Neural progenitor cell (in vitro differentiated cells): ENCODE measurements around the gene KRT12. TPM values are rescaled to one million over a fixed set of nuclear protein-coding genes. Genes with fewer than 3 reads are reported as not detected.

Experiments used
- DNase-seq: peaks from one replicate; pipeline ENCODE4 v3.0.0-alpha.2; 2016; ENCODE audit warnings: low spot score
- H2AFZ ChIP-seq: fragments of 200-600 bp; sonication (generic); replicated peaks from 2 replicates; pipeline ENCODE4 v1.6.1; 2016; ENCODE audit warnings: antibody characterized with exemption
- H3F3A ChIP-seq: fragments of 200-600 bp; sonication (generic); 2 replicates; pipeline ENCODE4 v1.6.1; 2016; ENCODE audit warnings: antibody characterized with exemption, low read depth
- H3K27ac ChIP-seq: fragments of 200-600 bp; sonication (generic); 2 replicates; pipeline ENCODE4 v1.5.1; 2016; ENCODE audit warnings: mild to moderate bottlenecking
- H3K27me3 ChIP-seq: fragments of 200-600 bp; sonication (generic); 2 replicates; pipeline ENCODE4 v1.6.1; 2016; ENCODE audit warnings: mild to moderate bottlenecking, moderate library complexity
- H3K36me3 ChIP-seq: fragments of 200-600 bp; sonication (generic); 2 replicates; pipeline ENCODE4 v1.5.1; 2016
- H3K4me1 ChIP-seq: fragments of 200-600 bp; sonication (generic); 2 replicates; pipeline ENCODE4 v1.6.1; 2016; ENCODE audit warnings: mixed run types
- H3K4me2 ChIP-seq: fragments of 200-600 bp; sonication (generic); 2 replicates; pipeline ENCODE4 v1.6.1; 2016
- H3K4me3 ChIP-seq: fragments of 200-600 bp; sonication (generic); 2 replicates; pipeline ENCODE4 v1.5.1; 2016
- H3K79me2 ChIP-seq: fragments of 200-600 bp; sonication (generic); 2 replicates; pipeline ENCODE4 v1.6.1; 2016; ENCODE audit warnings: low read depth
- H3K9ac ChIP-seq: fragments of 200-600 bp; sonication (generic); 2 replicates; pipeline ENCODE4 v1.6.1; 2016
- H3K9me3 ChIP-seq: fragments of 200-600 bp; sonication (generic); 2 replicates; pipeline ENCODE4 v1.5.1; 2016; ENCODE audit warnings: low read depth
- H4K20me1 ChIP-seq: fragments of 200-600 bp; sonication (generic); 2 replicates; pipeline ENCODE4 v1.6.1; 2016; ENCODE audit warnings: low read depth
- H3K27ac Mint-ChIP-seq: 3 replicates; pipeline ENCODE4 v1.8.0; 2021; ENCODE audit warnings: mixed read lengths
- H3K27me3 Mint-ChIP-seq: 2 replicates; pipeline ENCODE4 v1.8.0; 2022; ENCODE audit warnings: low read depth, mild to moderate bottlenecking, inconsistent platforms, moderate library complexity, mixed read lengths; ENCODE audit not compliant: insufficient read depth
- H3K36me3 Mint-ChIP-seq: 3 replicates; pipeline ENCODE4 v1.8.0; 2021; ENCODE audit warnings: mixed read lengths
- H3K4me1 Mint-ChIP-seq: 3 replicates; pipeline ENCODE4 v1.8.0; 2021; ENCODE audit warnings: mixed read lengths
- H3K4me3 Mint-ChIP-seq: 3 replicates; pipeline ENCODE4 v1.8.0; 2021; ENCODE audit warnings: mild to moderate bottlenecking, moderate library complexity, mixed read lengths
- H3K9me3 Mint-ChIP-seq: 3 replicates; pipeline ENCODE4 v1.8.0; 2020; ENCODE audit warnings: mixed read lengths
- EZH2 ChIP-seq: fragments of 200-600 bp; sonication (generic); IDR thresholded peaks from 2 replicates; pipeline ENCODE4 v1.6.1; 2017; ENCODE audit warnings: antibody characterized with exemption, mild to moderate bottlenecking, moderate library complexity
- EZH2phosphoT487 ChIP-seq: fragments of 200-600 bp; sonication (generic); IDR thresholded peaks from 2 replicates; pipeline ENCODE4 v1.6.1; 2017; ENCODE audit warnings: antibody characterized with exemption
- total RNA-seq: library from RNA; depleted of rRNA; stranded (reverse); fragments of >200 nt; gene quantifications from 2 replicates; pipeline ENCODE4 v1.2.3, GENCODE V29; 2015; ENCODE audit warnings: low replicate concordance
- TF ChIP-seq, protein P1 (sequence below): fragments of 200-600 bp; sonication (generic); IDR thresholded peaks from 2 replicates; pipeline ENCODE4 v1.5.1; 2017; ENCODE audit warnings: antibody characterized with exemption, mild to moderate bottlenecking

The KRT12 gene
- total RNA-seq, 1 donor from 2014 or later: not detected

DNA sequence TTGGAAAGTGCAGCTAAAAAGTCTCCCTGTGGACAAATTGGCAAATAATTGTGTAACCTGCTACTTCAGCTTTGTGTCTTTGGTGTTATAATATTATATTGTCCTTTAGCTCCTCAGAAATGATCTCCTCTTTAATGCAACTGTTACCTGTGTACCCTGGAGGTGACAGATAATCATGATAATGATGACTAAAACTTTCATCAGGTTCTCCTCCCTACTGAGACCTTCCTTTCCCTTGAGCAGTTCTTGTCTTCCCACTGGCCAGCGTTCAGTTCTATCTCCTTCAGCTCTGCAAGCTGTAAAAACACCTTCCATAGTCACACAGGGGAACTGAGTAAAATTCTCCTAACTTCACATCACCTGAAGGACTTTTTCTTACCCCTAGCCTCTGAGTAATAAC, 14.7 kb downstream of the KRT12 start:
- no peak overlapping the region for H3K9ac ChIP-seq
- no peaks in the 10 kb centered on the region for H3K79me2 ChIP-seq
- no peaks in the 10 kb centered on the region for H3F3A ChIP-seq
- H3K36me3 ChIP-seq: no peaks in the 10 kb centered on the region
- H3K4me1 ChIP-seq: peaks cover 6% of the 10 kb centered on the region
- no peak overlapping the region for H2AFZ ChIP-seq
- Mint-ChIP-seq H3K27me3 (peaks cover 3% of the 10 kb centered on the region), H3K4me3 (no peak overlapping the region), H3K36me3 (no peaks in the 10 kb centered on the region), H3K9me3 (no peaks in the 10 kb centered on the region), H3K27ac (no peak overlapping the region), H3K4me1 (no peaks in the 10 kb centered on the region)
- H3K9me3 ChIP-seq: no peaks in the 10 kb centered on the region
- no peaks in the 10 kb centered on the region for H3K27me3 ChIP-seq
- no peak overlapping the region for H3K4me2 ChIP-seq
- H3K27ac ChIP-seq: no peak overlapping the region
- no peak for DNase-seq
- TF ChIP-seq, protein P1, sequence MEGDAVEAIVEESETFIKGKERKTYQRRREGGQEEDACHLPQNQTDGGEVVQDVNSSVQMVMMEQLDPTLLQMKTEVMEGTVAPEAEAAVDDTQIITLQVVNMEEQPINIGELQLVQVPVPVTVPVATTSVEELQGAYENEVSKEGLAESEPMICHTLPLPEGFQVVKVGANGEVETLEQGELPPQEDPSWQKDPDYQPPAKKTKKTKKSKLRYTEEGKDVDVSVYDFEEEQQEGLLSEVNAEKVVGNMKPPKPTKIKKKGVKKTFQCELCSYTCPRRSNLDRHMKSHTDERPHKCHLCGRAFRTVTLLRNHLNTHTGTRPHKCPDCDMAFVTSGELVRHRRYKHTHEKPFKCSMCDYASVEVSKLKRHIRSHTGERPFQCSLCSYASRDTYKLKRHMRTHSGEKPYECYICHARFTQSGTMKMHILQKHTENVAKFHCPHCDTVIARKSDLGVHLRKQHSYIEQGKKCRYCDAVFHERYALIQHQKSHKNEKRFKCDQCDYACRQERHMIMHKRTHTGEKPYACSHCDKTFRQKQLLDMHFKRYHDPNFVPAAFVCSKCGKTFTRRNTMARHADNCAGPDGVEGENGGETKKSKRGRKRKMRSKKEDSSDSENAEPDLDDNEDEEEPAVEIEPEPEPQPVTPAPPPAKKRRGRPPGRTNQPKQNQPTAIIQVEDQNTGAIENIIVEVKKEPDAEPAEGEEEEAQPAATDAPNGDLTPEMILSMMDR: no peak
- TF ChIP-seq EZH2phosphoT487 (no peak), EZH2 (no peak)
- no peaks in the 10 kb centered on the region for H4K20me1 ChIP-seq
- H3K4me3 ChIP-seq: no peak overlapping the region

DNA sequence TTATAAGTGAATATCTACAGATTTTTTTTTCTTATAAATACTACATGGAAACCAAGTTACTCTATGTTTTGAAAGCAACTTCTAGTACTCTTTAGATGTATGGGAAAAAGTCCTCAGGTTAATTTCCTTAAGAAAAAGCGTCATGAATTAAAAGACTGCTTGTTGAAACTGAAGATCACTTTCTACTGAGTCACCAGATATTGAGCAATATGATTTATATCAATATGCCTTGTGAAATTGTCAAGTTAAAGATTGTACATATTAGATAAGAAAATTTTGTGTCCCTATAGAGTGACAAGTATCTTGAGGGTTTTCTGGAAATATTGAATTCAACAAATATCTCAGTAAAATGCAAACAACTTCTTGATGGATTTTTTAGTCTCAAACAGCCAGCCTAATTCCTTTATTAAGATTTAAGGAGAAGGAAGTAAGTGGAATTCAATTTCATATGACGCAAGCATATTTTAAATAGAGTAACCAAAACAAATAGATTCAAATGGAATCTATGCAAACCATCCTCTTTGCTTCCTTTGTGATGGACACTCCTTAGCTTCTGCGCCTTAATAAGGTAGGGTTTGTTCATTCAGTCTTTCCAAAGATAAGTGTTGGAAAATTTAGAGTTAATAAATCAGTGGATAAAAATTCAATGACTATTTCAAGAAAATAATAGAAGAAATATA, 16.6 kb downstream of the KRT12 start:
- H3K4me2 ChIP-seq: no peak overlapping the region
- H4K20me1 ChIP-seq: no peaks in the 10 kb centered on the region
- peaks cover 5% of the 10 kb centered on the region for H3K27me3 ChIP-seq
- H3K9me3 Mint-ChIP-seq: no peaks in the 10 kb centered on the region
- no peaks in the 10 kb centered on the region for H3K9me3 ChIP-seq
- H3K27me3 Mint-ChIP-seq: peaks cover 3% of the 10 kb centered on the region
- DNase-seq: no peak
- H3K27ac Mint-ChIP-seq: no peak overlapping the region
- no peak overlapping the region for H3K4me3 Mint-ChIP-seq
- no peaks in the 10 kb centered on the region for H3K79me2 ChIP-seq
- H3K36me3 ChIP-seq: no peaks in the 10 kb centered on the region
- H3K36me3 Mint-ChIP-seq: no peaks in the 10 kb centered on the region
- TF ChIP-seq, protein P1: no peak
- TF ChIP-seq EZH2: no peak
- no peak for TF ChIP-seq EZH2phosphoT487
- no peak overlapping the region for H3K9ac ChIP-seq
- no peaks in the 10 kb centered on the region for H3K4me1 Mint-ChIP-seq
- no peak overlapping the region for H3K27ac ChIP-seq
- no peak overlapping the region for H3K4me3 ChIP-seq
- H2AFZ ChIP-seq: no peak overlapping the region
- no peaks in the 10 kb centered on the region for H3F3A ChIP-seq
- H3K4me1 ChIP-seq: peaks cover 6% of the 10 kb centered on the region

DNA sequence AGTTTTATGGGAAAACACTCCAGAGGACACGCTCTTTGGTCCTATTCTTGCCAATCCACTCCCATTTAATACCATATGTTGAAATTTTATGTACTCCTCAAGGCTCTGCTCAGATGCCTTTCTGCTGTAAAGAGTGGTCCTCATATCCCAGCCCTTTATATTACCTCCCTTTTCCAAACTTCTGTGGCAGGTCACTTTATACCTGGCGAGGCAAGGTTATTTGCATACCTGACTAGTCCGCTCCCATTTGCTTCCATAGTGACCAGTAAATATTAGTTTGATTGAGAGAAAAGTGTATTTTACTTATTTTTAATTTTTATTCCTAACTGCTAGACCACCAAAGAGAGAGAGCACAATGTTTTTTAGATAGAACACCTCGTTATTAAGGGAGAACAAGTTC, 17.3 kb downstream of the KRT12 start:
- Mint-ChIP-seq H3K9me3 (no peaks in the 10 kb centered on the region), H3K36me3 (no peaks in the 10 kb centered on the region), H3K4me1 (no peaks in the 10 kb centered on the region), H3K27ac (no peak overlapping the region), H3K4me3 (no peak overlapping the region), H3K27me3 (peaks cover 3% of the 10 kb centered on the region)
- no peak for DNase-seq
- no peaks in the 10 kb centered on the region for H3K79me2 ChIP-seq
- no peaks in the 10 kb centered on the region for H4K20me1 ChIP-seq
- no peak overlapping the region for H2AFZ ChIP-seq
- TF ChIP-seq EZH2phosphoT487: no peak
- TF ChIP-seq EZH2: no peak
- TF ChIP-seq, protein P1: no peak
- peaks cover 12% of the 10 kb centered on the region for H3K27me3 ChIP-seq
- H3K4me2 ChIP-seq: no peak overlapping the region
- no peaks in the 10 kb centered on the region for H3F3A ChIP-seq
- peaks cover 6% of the 10 kb centered on the region for H3K4me1 ChIP-seq
- no peak overlapping the region for H3K9ac ChIP-seq
- no peak overlapping the region for H3K27ac ChIP-seq
- H3K9me3 ChIP-seq: no peaks in the 10 kb centered on the region
- H3K36me3 ChIP-seq: no peaks in the 10 kb centered on the region
- H3K4me3 ChIP-seq: no peak overlapping the region
